HG02981 (cell line): ENCODE results near the gene PARD6B.

Source experiments
- ATAC-seq: cut with Tn5 transposase; IDR thresholded peaks from one replicate; pipeline ENCODE4 v1.9.1; 2021; ENCODE audit warnings: mild to moderate bottlenecking, moderate library complexity; ENCODE audit not compliant: unreplicated experiment

The PARD6B gene

GRCh38 chr20:50722424-50723155 is 8.8 kb upstream of the PARD6B start:
- ATAC-seq: no peak

- ATAC-seq: no peak
These were observed 7.7 kb upstream of the PARD6B start for GRCh38 chr20:50723672-50724071.

DNA sequence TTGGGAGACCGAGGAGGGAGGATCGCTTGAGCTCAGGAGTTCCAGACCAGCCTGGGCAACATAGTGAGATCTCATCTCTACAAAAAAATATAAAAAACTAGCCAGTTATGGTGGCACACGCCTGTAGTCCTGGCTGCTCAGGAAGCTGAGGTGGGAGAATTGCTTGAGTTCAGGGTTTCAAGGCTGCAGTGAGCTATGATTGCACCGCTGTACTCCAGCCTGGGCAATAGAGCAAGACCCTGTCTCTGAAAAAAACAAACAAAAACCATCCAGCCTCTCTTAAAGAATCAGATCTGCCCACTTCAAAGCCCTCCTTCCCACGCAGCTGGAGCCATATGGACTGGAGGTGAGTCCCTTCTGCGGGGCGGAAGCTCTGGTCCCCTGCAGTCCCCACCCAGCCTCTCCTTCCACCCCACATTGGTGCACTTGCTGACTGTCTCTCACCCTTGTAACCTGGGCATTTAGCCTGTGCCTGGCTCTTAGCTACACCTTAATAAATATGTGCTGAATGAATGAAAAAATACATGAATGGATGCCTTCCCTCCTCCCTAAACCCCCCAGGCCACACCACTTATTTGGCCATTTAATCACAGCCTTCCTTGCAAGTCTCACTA is 7.2 kb upstream of the PARD6B start:
- no peak for ATAC-seq

DNA sequence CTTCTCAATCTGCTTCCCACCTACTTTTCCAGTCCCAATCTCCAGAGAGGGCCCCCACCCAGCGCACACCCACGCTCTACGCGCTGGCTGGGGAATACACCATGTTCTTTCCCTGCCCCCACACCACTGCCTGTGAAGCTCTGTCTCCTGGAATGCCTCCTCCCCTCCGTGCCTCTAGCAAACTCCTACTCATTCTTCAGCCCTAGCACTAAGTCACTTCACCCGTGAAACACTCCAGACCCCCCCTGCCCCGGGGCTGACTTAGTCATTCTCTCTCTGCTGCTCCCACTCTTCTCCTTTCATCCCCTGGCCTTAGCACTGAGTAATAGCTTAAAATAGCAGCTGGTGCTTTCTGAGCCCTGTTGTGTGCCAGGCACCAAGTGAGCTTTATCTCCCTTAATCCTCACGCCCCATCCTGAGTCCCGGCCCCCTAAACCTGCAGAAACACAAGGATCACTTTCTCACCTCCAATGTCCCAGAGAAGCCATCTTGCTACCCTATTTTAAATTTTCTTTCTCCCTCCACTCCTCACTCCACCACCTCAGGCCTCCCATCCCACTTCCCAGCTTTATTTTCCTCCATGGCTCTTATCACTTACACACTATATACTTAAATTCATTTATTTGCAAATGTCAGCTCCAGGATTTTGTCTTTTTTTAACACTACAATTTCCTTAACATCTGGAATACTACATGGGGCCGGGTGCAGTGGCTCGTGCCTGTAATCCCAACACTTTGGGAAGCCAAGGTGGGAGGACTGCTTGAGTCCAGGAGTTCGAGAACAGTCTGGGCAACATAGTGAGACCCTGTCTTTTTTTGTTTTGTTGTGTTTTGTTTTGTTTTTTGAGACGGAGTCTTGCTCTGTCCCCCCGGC is 6.3 kb upstream of the PARD6B start:
- ATAC-seq: no peak

- ATAC-seq: no peak
These were observed 5.7 kb upstream of the PARD6B start for GRCh38 chr20:50725724-50726005.

DNA sequence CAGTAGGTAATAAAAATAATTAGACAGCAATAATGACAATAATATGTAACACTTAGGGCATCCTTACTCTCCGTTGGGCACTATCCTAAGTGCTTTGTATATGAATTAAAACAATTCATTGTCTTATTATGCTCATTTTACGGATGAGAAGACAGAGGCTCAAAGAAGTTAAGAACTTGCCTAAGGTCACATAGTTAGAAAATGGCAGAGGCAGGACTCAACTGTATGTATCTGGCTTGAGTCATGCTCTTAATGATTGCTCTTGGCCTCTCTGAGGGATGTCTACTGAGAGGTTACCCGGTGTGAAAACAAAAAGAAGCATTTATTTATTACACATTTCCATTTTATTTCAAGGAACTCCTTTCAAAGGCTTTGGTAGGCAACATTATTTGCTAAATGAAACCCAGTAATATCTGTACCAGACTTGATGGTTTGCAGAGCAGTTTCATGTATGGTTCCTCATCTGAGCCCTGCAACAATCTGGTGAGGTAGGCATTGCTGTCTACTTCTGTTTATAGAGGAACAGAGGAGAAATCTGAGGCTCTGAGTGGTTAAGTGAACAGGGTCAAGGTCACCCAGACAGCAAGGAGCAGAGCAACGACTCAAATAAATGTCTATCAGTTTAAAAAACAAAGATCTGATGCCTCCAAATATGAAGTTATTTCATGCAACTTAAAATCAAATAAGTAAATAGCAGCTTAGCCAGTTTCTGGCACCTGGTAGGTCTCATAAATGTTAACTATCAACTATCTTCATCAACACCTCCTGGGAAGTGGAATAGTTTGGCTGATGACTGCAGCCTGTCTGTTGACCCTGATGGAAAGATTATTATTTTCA is 4.2 kb upstream of the PARD6B start:
- ATAC-seq: no peak

DNA sequence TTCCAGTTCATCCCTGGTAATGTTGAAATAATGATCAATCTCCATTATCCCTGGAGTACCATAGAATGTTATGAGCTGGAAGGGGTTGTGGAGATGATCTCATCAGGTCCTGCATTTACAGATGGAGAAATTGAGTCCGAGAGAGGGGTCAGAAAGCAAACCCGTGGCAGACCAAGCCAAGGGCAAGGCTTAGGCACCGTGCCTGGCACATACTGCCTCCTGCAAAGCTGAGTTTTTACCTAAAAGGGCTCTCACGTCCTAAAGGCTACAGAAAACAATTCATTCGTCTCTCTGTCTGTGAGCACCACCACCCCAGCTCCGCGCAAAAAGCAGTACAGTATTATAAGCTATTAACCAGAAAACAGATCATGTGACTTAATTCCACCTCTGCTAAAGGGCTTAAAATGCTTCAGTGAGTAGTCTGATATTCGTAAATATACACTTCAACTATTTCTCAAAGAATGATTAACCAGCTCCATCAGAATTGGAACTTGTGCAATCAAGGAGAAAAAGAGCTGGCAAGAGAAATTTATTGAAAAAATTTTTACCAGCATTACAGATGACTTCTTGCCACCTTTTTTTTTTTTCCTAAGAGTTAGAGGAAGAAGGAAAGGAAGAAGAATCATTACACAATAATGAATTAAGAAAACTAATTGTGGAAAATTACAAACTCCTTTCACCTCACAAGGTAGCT is 3.4 kb upstream of the PARD6B start:
- ATAC-seq: no peak

DNA sequence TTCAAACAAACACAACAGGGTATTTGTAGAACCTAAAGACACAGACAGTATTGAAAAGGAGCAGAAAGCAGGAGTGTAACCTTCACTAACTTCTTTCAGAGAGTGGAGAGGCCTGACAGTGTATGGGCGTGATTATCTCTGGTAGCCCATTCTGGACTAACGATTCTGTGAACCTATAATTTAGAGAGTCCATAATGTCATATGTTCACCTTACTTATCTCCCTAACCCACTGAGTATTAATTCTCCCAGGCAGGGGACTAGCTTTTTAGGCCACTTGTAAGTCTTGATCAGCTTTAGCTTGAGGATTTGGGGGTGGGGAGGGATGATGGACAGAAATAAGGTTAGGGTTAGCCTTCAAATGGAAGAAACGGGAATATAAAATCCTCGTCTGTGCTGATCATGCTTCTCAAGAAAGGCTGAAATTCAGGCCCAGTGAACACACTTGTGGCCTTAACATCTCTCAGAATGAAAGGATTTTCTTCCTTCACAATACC is 2.8 kb upstream of the PARD6B start:
- ATAC-seq: no peak

- ATAC-seq: no peak
These were observed 2.2 kb upstream of the PARD6B start for GRCh38 chr20:50728981-50729874.

DNA sequence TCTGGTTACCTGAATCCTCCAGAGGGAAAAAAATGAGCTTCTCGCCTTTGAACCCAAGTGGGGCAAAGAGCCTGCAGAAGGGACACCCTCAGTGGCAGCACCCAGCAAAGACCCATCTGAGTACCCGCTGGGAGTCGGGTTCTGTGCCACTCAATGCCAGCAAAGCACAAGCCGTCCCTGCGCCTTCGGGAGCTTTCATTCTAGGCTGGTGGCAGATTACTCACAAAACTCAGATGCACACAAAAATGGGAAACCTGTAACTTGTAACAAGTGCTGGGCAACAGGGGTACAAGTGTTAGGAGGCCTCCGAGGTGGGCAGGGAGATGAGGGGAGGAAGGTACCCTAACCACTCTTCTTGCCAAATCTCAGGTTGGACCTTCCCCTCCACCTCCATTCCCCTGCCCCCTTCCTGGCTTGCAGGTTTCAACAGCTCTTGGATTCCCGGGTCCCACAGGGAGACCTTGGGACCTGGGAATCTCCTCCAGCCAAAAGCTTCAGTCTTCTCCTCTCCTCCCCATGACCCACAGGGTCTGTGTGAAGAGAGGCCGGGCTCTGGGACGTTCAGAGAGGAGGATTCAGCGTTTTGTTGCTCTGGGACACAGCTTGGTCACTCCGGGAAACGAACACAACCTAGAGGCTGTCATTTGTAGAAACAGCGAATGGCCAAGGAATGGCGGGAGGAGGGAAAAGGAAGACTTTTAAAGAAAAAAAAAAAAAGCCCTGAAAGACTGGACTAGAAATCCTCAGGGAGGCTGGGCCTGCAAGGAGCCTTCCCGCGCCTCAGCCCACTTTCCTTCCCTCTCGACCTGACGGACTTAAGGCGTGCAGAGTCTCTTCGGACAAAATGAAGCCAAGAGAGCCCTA is 1.2 kb upstream of the PARD6B start:
- no peak for ATAC-seq

- ATAC-seq: no peak
These were observed 670 bp upstream of the PARD6B start for GRCh38 chr20:50730765-50731054.

GRCh38 chr20:50731930-50732690 is 730 bp downstream of the PARD6B start:
- no peak for ATAC-seq

GRCh38 chr20:50733644-50734349 is 2.4 kb downstream of the PARD6B start:
- no peak for ATAC-seq

- ATAC-seq: no peak
These were observed 3.6 kb downstream of the PARD6B start for GRCh38 chr20:50734730-50735679.

- no peak for ATAC-seq
These were observed 4.4 kb downstream of the PARD6B start for GRCh38 chr20:50735813-50736212.

DNA sequence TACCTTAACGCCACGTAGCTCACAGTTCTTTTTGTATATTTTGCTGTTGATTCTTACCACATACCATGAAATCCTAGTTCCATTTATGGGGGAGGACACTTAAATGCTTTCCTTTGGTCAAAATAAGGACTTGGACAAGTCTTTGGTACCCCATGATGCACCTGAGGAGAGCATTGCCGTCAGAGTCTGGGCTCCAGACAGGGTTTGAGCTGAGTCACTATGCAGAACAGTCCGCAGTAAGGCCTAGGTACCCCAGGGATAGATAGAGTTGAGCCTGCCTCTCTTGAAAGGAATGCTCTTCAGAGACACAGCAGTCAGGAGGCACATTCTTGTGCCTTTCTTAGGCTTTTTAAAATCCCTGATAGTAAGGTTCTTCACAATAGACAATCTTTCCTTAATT is 6.0 kb downstream of the PARD6B start:
- ATAC-seq: no peak
